HG02981 (cell line): ENCODE data around the gene TCF7L1.
"Not testable (repeated sequence)": the region's sequence is repeated elsewhere in the genome, so short reads cannot be mapped to it uniquely, and the experiment has no call there.

Experiments
- ATAC-seq: cut with Tn5 transposase; IDR thresholded peaks from one replicate; pipeline ENCODE4 v1.9.1; 2021; ENCODE audit warnings: mild to moderate bottlenecking, moderate library complexity; ENCODE audit not compliant: unreplicated experiment

TCF7L1 gene

DNA sequence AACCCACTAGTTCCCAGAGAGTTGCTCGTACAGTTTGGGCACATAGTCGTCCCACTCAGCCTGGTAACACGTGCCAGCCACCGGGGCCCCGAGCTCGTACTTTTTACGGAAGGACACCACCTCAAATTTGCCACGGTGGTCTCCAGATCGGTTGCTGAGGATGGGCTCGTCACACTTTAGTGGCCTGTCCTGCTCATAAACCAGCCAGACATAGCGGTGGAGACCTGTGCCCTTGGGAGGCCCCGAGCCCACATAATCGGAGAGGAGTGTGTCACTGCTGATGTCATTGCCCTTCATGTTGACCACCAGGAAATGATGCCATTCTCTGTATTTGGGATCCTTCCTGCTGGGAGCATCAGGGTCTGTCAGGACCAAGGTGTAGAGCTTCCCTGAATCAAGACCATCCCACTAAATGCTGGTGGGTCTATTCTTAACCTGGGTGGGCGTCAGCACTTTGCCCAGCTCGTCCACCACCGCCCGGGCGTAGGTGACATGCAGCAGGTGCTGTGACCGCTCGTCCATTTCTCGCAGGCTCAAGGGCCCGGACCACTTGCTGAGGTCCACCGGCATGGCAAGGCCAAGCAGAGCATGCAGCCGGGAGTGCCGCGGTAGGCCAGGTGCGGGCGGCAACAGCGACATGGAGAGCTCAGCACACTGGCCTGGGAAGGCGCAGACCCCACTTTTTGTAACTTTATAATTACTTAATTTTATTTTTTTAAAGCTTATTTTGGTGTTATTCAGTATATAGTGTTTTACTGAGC is 208.3 kb downstream of the TCF7L1 start:
- no peak for ATAC-seq

DNA sequence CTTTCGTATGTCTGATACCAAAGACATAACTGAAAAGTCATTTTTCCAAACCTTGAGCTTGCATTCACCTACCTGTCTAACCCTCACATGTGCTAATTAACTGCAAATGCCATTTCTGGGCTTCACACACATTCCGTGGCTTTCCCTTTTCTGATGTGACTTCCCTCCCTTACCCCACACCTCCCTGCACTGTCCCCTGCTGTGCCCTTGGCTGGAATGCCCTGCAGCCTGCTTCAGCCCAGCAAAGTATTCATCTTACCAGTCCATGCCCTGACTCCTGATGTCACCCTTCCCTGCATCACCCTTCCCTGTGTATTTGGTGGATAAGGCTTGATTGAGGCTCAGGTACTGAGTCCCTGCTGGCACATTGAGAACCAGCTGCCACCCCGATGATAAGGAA is 209.0 kb downstream of the TCF7L1 start:
- ATAC-seq: no peak

DNA sequence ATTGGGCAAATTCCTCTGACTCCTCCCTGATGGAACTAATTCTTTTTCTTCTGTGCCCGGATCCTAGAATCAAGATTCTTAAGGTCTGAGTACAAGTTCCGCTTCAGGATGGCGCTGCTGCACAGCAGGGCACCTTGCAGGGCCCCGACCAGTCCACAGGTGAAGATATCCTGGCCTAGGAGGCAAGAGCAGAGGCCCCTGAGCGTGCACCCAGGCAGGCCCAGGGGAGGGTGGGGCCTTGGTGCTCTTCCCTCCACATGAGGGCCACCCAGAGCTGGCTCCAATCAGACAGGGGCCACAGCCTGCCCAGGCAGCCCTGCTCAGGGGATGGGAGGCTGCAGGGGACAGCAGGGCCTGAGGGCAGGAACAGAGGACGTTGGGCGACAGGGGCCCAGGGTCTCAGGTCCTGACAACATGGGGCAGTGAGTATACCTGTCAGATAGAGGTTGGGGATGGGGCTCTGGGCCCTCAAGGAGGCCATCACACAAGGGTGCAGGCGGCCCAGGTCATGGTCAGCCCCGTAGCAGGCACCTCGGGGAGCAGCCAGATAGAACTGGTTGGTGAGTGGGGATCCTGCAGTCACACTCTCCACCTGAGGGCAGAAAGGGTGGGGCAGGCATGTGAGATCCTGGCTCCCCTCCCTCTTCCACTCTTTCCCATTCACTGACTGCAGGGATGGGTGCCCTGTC is 210.2 kb downstream of the TCF7L1 start:
- ATAC-seq: not testable (repeated sequence)

DNA sequence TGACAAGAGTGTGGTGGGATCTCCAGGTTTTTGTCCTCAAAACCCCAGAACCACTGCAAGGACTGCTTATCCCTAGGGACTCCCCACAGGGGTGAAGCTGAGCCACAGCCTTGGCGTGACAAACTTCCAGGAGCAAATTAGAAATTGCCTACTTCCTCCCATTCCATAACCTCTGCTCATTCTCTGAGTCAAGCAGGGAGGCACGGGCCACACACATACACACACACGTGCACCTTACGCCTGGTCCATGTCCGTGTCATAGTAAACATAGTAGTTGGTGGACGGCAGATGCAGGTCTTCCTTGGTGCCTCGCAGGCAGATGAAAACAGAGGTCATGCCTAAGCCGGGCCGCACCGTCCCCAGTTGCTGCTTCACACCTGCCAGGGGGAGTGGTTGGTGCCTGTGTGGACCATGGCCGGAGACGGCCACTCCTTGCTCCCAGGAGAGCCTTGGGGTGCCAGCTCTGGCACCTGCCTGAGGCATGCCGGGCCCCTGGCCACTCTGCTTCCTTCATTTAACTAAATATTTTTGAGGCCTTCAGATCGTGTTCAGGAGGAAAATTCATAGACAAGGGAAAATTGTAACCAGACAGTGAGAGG is 211.3 kb downstream of the TCF7L1 start:
- ATAC-seq: no peak

DNA sequence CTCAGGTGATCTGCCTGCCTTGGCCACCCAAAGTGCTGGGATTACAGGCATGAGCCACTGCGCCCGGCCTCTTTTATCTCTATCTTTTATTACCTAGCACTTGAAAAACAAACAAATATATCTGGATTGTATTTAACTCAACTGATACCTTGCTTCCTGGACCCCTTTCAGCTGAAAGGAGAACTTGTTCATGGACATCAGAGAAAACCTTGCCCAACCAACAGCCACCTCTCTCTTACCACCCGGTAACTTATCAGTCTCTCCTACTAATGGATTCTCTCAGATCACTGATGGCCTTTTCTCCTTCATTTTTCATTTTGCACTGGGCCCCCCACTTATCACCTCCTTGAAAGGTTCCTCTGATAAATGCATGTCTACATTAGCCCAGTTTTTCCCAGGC is 214.4 kb downstream of the TCF7L1 start:
- ATAC-seq: no peak

DNA sequence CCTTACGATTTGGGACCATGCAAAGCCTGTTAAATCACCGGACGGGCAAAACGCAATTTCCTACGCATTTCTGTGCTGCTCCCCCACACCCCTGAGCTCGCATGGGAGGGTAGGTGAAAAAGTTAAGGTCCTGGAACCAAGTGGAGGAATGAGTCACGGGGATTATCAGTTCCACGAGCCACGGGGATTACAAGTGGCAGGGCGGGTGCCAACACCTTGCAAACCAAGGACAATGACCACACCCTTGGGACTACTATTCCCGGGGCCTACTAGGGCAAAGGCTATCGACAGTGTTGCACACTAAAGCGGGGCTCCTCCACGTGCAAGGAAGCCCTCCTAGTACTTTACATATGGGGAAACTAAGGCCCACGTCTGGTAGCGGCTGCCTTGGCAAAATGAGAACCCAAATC is 220.7 kb downstream of the TCF7L1 start:
- ATAC-seq: no peak

DNA sequence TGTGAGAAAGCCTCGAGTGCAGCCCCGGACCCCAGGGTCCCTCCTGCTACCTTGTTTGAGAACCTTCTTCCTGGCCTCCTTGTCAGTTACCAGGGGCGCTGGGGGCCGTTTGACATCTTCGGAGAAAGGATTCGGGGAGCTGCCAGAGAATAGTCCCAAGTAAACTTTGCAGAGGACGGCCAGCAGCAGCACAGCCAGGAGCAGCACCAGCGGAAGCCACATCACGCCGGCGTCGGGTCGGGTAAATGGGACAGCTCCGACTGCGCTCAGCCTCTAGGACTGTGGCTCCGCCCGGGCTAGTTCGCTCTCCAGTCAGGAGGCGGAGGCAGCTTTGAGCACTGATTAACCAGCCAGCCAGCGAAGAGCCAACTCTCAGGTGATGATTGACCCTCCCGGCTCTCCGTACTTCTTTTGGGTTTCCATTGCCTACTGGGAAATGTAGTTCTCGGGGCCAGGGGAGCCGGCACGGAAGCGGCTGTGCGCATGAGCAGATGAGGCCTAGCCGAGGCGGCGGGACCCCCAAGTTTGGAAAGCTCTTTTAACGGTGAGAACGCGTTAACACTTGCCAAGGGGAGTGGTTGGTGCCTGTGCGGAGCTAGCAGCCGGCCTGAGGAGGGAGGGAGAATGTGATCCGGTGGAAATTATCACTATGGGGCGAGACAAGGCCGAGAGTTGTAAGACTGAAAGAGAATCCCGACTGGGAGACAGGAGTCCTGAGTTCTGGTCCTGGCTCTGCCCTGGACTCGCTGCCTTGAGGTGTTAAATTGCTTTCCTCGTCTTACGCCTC is 221.3 kb downstream of the TCF7L1 start, which contains the start of the genes ELMOD3 and RETSAT:
ELMOD3 (plus strand) TSS at position 484 of the 787 bp plus-strand sequence. CDS start 2,430 bp downstream, outside the sequence.
RETSAT (minus strand) TSS at position 243 of the 787 bp plus-strand sequence; CDS start at position 222, 21 bp downstream.
- peak; percentile 97 for ATAC-seq

DNA sequence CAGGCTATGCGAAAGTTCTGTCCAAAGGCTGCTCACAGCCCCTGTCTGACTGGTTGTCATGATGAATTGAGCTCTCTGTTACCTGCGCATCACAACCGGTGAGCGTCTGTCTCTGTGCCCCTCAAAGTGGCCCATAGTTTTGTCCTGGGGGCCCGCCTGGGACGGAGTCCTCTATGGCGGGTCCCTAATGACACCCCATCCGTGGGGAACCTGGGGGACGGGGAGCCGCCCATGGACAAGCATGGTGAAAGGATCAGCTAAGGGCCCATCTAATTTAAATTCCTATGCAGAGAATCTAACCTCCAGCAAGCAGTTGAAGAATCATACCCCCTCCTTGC is 221.8 kb downstream of the TCF7L1 start:
- no peak for ATAC-seq

DNA sequence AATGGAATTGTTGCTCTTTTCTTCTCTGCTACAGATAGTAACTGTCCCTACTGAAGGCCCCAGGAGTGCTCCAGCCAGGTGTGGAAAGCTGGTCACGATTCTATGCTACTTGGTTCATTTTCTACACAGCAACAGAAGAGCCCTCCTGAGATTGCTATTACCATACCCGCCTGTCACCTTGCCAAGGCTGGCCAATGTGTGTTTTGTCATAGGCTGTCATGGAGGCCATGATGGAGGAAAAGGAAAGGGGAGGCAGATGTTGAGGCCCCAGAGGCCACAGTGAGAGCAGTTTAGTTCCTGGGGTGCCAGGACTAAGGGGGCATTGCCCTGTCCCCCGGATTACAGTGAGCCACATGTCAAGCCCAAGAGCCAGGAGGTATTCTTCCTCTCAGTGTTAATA is 222.3 kb downstream of the TCF7L1 start:
- no peak for ATAC-seq

DNA sequence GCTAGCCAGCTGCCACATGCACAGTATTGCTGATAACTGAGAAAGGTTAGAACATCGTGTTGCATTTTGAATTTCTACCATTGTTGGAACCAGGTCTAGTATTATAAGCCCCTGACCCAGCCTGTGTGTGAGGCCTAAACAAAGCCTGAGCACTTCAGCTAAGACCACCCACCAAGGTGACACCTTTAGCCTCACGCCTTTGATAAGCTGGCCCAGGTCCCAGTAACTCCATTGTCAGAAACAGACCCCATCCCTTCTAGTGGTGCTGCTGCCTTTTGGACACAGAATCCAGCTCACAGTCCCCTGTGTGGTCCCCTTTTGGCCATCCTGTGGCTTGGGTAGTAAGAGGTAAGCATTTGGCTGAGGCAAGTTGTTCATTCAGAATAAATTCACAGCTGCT is 223.0 kb downstream of the TCF7L1 start:
- ATAC-seq: no peak

DNA sequence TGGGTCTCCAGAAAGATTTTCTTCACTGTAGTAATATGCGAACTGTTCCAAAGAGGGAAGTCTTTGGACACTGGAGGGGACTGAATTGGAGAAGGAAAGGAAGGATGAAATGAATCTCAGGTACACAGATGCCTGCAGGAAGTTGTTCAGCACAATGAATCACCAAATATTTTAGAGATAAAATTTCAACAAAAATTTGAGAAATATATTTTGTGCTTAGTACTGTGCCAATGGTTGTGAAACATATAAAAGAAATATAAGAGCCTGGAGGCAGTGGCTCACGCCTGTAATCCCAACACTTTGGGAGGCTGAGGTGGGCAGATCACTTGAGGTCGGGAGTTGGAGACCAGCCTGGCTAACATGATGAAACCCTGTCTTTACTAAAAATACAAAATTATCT is 224.5 kb downstream of the TCF7L1 start:
- ATAC-seq: no peak
